GM18858 (cell line): ENCODE data around the gene ADGRG2.

Experiments used
- ATAC-seq: cut with Tn5 transposase; IDR thresholded peaks from one replicate; pipeline ENCODE4 v1.9.1; 2021; ENCODE audit not compliant: unreplicated experiment

Gene ADGRG2

GRCh38 chrX:18962329-18962728 is 159.9 kb downstream of the ADGRG2 start:
- ATAC-seq, result no peak

- ATAC-seq, result no peak
Observed at GRCh38 chrX:18961686-18962085, 160.6 kb downstream of the ADGRG2 start.

GRCh38 chrX:18956303-18957032 is 165.8 kb downstream of the ADGRG2 start:
- no peak for ATAC-seq

GRCh38 chrX:18955676-18956075 is 166.6 kb downstream of the ADGRG2 start:
- no peak for ATAC-seq

GRCh38 chrX:18951032-18951431 is 171.2 kb downstream of the ADGRG2 start:
- ATAC-seq, result no peak

- ATAC-seq, result no peak
Observed at GRCh38 chrX:18949944-18950301, 172.3 kb downstream of the ADGRG2 start.

GRCh38 chrX:18949291-18949943 is 172.9 kb downstream of the ADGRG2 start:
- ATAC-seq, result no peak

GRCh38 chrX:18946611-18947010 is 175.7 kb downstream of the ADGRG2 start:
- ATAC-seq, result no peak

GRCh38 chrX:18946157-18946556 is 176.1 kb downstream of the ADGRG2 start:
- no peak for ATAC-seq

- ATAC-seq, result no peak
Observed at GRCh38 chrX:18945483-18945882, 176.8 kb downstream of the ADGRG2 start.

GRCh38 chrX:18944482-18944881 is 177.8 kb downstream of the ADGRG2 start:
- ATAC-seq, result no peak

- ATAC-seq, result no peak
Observed at GRCh38 chrX:18941896-18942295, 180.4 kb downstream of the ADGRG2 start.
